ENCODE results near the gene FAM98C.
A peak's percentile ranks its signal among the peaks of the same experiment; 100 is the strongest.

FAM98C gene

GRCh38 chr19:38359242-38360021 lies 43.5 kb upstream of the FAM98C start:
- Histone ChIP-seq H3K36me3 (ENCODE audit: insufficient read depth, low read length) (no peaks in the 10 kb centered on the region), H3K4me2 (ENCODE audit: insufficient read depth, low read length) (no peak overlapping the region), H3K27ac (ENCODE audit: low read length) (no peak overlapping the region), H3K4me1 (ENCODE audit: insufficient read depth, low read length) (no peaks in the 10 kb centered on the region), H3K27me3 (ENCODE audit: insufficient read depth, low read length, poor library complexity) (peaks cover 4% of the 10 kb centered on the region), H3K9me3 (ENCODE audit: insufficient read depth, low read length, severe bottlenecking) (no peaks in the 10 kb centered on the region), H3K79me2 (ENCODE audit: insufficient read depth, low read length) (no peaks in the 10 kb centered on the region), H3K9ac (ENCODE audit: low read depth, low read length) (no peak overlapping the region), H2AFZ (ENCODE audit: low read depth, low read length) (no peak overlapping the region), H3K4me3 (ENCODE audit: low read depth in 1 of 2, low read length in 2 of 2) (no peak overlapping the region), H4K20me1 (ENCODE audit: insufficient read depth, low read length) (no peaks in the 10 kb centered on the region; the same call in 1 of the 2 replicates)
- ATAC-seq (ENCODE audit: insufficient read depth, low read depth) (no peak), DNase-seq (no peak)
- TF ChIP-seq EZH2 (IDR thresholded peaks at IDR 0.05; ENCODE audit: borderline replicate concordance, low read depth, low read length, severe bottlenecking), result no peak
- TF ChIP-seq, protein P1, sequence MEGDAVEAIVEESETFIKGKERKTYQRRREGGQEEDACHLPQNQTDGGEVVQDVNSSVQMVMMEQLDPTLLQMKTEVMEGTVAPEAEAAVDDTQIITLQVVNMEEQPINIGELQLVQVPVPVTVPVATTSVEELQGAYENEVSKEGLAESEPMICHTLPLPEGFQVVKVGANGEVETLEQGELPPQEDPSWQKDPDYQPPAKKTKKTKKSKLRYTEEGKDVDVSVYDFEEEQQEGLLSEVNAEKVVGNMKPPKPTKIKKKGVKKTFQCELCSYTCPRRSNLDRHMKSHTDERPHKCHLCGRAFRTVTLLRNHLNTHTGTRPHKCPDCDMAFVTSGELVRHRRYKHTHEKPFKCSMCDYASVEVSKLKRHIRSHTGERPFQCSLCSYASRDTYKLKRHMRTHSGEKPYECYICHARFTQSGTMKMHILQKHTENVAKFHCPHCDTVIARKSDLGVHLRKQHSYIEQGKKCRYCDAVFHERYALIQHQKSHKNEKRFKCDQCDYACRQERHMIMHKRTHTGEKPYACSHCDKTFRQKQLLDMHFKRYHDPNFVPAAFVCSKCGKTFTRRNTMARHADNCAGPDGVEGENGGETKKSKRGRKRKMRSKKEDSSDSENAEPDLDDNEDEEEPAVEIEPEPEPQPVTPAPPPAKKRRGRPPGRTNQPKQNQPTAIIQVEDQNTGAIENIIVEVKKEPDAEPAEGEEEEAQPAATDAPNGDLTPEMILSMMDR (IDR thresholded peaks at IDR 0.05; ENCODE audit: borderline replicate concordance, extremely low read depth, low read length, poor library complexity, severe bottlenecking), result no peak

DNA sequence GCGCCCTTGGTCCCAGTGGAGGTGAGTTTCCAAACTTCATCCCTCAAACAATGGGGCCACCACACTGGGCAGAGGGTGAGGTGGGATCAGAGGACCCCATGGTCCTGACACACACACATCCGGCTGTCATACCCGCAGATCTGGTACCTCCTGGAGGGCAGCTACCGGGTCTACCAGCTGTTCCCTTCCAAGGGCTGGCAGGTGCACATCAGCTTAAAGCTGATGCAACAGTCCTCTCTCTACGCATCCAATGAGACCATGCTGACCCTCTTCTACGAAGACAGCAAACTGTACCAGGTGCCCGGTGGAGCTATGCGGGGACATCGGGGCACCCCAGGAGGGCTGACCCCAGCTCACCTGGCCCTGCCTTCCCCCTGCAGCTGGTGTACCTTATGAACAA lies 42.5 kb upstream of the FAM98C start:
- H3K9ac ChIP-seq (ENCODE audit: low read depth, low read length), result no peak overlapping the region
- no peaks in the 10 kb centered on the region for H3K79me2 ChIP-seq (ENCODE audit: insufficient read depth, low read length)
- H3K36me3 ChIP-seq (ENCODE audit: insufficient read depth, low read length), result no peaks in the 10 kb centered on the region
- no peak overlapping the region for H3K4me2 ChIP-seq (ENCODE audit: insufficient read depth, low read length)
- no peaks in the 10 kb centered on the region; the same call in 1 of the 2 replicates for H4K20me1 ChIP-seq (ENCODE audit: insufficient read depth, low read length)
- H3K27ac ChIP-seq (ENCODE audit: low read length), result no peak overlapping the region
- peaks cover 4% of the 10 kb centered on the region for H3K27me3 ChIP-seq (ENCODE audit: insufficient read depth, low read length, poor library complexity)
- H3K9me3 ChIP-seq (ENCODE audit: insufficient read depth, low read length, severe bottlenecking), result peaks cover 4% of the 10 kb centered on the region
- ATAC-seq (ENCODE audit: insufficient read depth, low read depth) (0 out of 3 replicates have a peak, but pooled peaks have one; percentile 45), DNase-seq (no peak)
- H3K4me1 ChIP-seq (ENCODE audit: insufficient read depth, low read length), result no peaks in the 10 kb centered on the region
- no peak for TF ChIP-seq EZH2 (IDR thresholded peaks at IDR 0.05; ENCODE audit: borderline replicate concordance, low read depth, low read length, severe bottlenecking)
- TF ChIP-seq, protein P1 (IDR thresholded peaks at IDR 0.05; ENCODE audit: borderline replicate concordance, extremely low read depth, low read length, poor library complexity, severe bottlenecking), result no peak
- no peak overlapping the region for H2AFZ ChIP-seq (ENCODE audit: low read depth, low read length)
- no peak overlapping the region for H3K4me3 ChIP-seq (ENCODE audit: low read depth in 1 of 2, low read length in 2 of 2)

GRCh38 chr19:38360839-38361631 lies 41.9 kb upstream of the FAM98C start:
- ATAC-seq (ENCODE audit: insufficient read depth, low read depth), result no peak
- Histone ChIP-seq H3K36me3 (ENCODE audit: insufficient read depth, low read length) (no peaks in the 10 kb centered on the region), H4K20me1 (ENCODE audit: insufficient read depth, low read length) (no peaks in the 10 kb centered on the region; the same call in 1 of the 2 replicates), H3K9me3 (ENCODE audit: insufficient read depth, low read length, severe bottlenecking) (peaks cover 4% of the 10 kb centered on the region), H3K27ac (ENCODE audit: low read length) (no peak overlapping the region), H3K4me1 (ENCODE audit: insufficient read depth, low read length) (no peaks in the 10 kb centered on the region), H3K27me3 (ENCODE audit: insufficient read depth, low read length, poor library complexity) (peaks cover 4% of the 10 kb centered on the region), H3K4me2 (ENCODE audit: insufficient read depth, low read length) (no peak overlapping the region), H2AFZ (ENCODE audit: low read depth, low read length) (no peak overlapping the region), H3K79me2 (ENCODE audit: insufficient read depth, low read length) (no peaks in the 10 kb centered on the region), H3K9ac (ENCODE audit: low read depth, low read length) (no peak overlapping the region), H3K4me3 (ENCODE audit: low read depth in 1 of 2, low read length in 2 of 2) (no peak overlapping the region)
- DNase-seq, result no peak
- TF ChIP-seq, protein P1 (IDR thresholded peaks at IDR 0.05; ENCODE audit: borderline replicate concordance, extremely low read depth, low read length, poor library complexity, severe bottlenecking), result no peak
- no peak for TF ChIP-seq EZH2 (IDR thresholded peaks at IDR 0.05; ENCODE audit: borderline replicate concordance, low read depth, low read length, severe bottlenecking)
